HAP-1 (cell line): ENCODE results near the gene SERPINB8.

Experiments
- DNase-seq, 2 experiments: peaks; one replicate each; pipeline ENCODE4 v3.0.0-alpha.2; 2016 to 2020; ENCODE audit warnings: low spot score in 2 of 2
- H3K27me3 ChIP-seq: fragments of 250-450 bp; sonication (Bioruptor Pico); 2 replicates; pipeline ENCODE4 v1.5.1; 2020; ENCODE audit warnings: low read depth, mild to moderate bottlenecking, moderate library complexity
- H3K36me3 ChIP-seq: fragments of 250-450 bp; sonication (Bioruptor Pico); replicated peaks from 2 replicates; pipeline ENCODE4 v1.5.1; 2020; ENCODE audit warnings: mild to moderate bottlenecking
- H3K4me1 ChIP-seq: fragments of 250-450 bp; sonication (Bioruptor Pico); 2 replicates; pipeline ENCODE4 v1.5.1; 2020; ENCODE audit warnings: mild to moderate bottlenecking
- H3K4me3 ChIP-seq: fragments of 250-450 bp; sonication (Bioruptor Pico); 2 replicates; pipeline ENCODE4 v1.5.1; 2020; ENCODE audit warnings: mild to moderate bottlenecking, moderate library complexity
- H3K9me3 ChIP-seq: fragments of 250-450 bp; sonication (Bioruptor Pico); 2 replicates; pipeline ENCODE4 v1.5.1; 2020; ENCODE audit warnings: mild to moderate bottlenecking, moderate library complexity
- in situ Hi-C: fragments of 300-500 bp; cut with MboI; formaldehyde crosslinking; loops from 3 replicates; pipeline ENCODE4 v1.14.3; 2020; ENCODE audit warnings: low sequenced_read_pairs, inconsistent platforms, mixed read lengths

The SERPINB8 gene

GRCh38 chr18:64009305-64009704, 39.4 kb downstream of the SERPINB8 start:
- Histone ChIP-seq H3K9me3 (no peaks in the 10 kb centered on the region), H3K36me3 (no peaks in the 10 kb centered on the region), H3K4me3 (no peak overlapping the region), H3K4me1 (no peaks in the 10 kb centered on the region), H3K27me3 (no peaks in the 10 kb centered on the region)
- no peak for DNase-seq
- in situ Hi-C loops: no loop called here

GRCh38 chr18:64011513-64011912, 41.6 kb downstream of the SERPINB8 start:
- Histone ChIP-seq H3K27me3 (no peaks in the 10 kb centered on the region), H3K36me3 (no peaks in the 10 kb centered on the region), H3K9me3 (no peaks in the 10 kb centered on the region), H3K4me3 (no peak overlapping the region), H3K4me1 (no peaks in the 10 kb centered on the region)
- no peak for DNase-seq
- in situ Hi-C loops: no loop called here

GRCh38 chr18:64017870-64018269, 48.0 kb downstream of the SERPINB8 start:
- Histone ChIP-seq H3K4me3 (no peak overlapping the region), H3K36me3 (no peaks in the 10 kb centered on the region), H3K9me3 (no peaks in the 10 kb centered on the region), H3K27me3 (no peaks in the 10 kb centered on the region), H3K4me1 (no peaks in the 10 kb centered on the region)
- in situ Hi-C loops: no loop called here
- peak; percentile 18 to 60 for DNase-seq

GRCh38 chr18:64019922-64020756, 50.3 kb downstream of the SERPINB8 start:
- H3K27me3 ChIP-seq: no peaks in the 10 kb centered on the region
- in situ Hi-C loops: no loop called here
- no peak for DNase-seq
- H3K4me3 ChIP-seq: no peak overlapping the region
- no peaks in the 10 kb centered on the region for H3K36me3 ChIP-seq
- no peaks in the 10 kb centered on the region for H3K9me3 ChIP-seq
- H3K4me1 ChIP-seq: no peaks in the 10 kb centered on the region

- Histone ChIP-seq H3K4me1 (no peaks in the 10 kb centered on the region), H3K36me3 (no peaks in the 10 kb centered on the region), H3K4me3 (no peak overlapping the region), H3K27me3 (no peaks in the 10 kb centered on the region), H3K9me3 (no peaks in the 10 kb centered on the region)
- in situ Hi-C loops: no loop called here
- DNase-seq: no peak
Measured at GRCh38 chr18:64026350-64026749, 56.5 kb downstream of the SERPINB8 start.

- DNase-seq: no peak
- no peaks in the 10 kb centered on the region for H3K27me3 ChIP-seq
- H3K4me3 ChIP-seq: no peak overlapping the region
- H3K9me3 ChIP-seq: no peaks in the 10 kb centered on the region
- no peaks in the 10 kb centered on the region for H3K36me3 ChIP-seq
- no peaks in the 10 kb centered on the region for H3K4me1 ChIP-seq
- in situ Hi-C loops: no loop called here
Measured at GRCh38 chr18:64027931-64028695, 58.2 kb downstream of the SERPINB8 start.

- H3K4me3 ChIP-seq: no peak overlapping the region
- DNase-seq: no peak
- H3K4me1 ChIP-seq: no peaks in the 10 kb centered on the region
- in situ Hi-C loops: no loop called here
- no peaks in the 10 kb centered on the region for H3K9me3 ChIP-seq
- H3K27me3 ChIP-seq: no peaks in the 10 kb centered on the region
- no peaks in the 10 kb centered on the region for H3K36me3 ChIP-seq
Measured at GRCh38 chr18:64029096-64029495, 59.2 kb downstream of the SERPINB8 start.

GRCh38 chr18:64031411-64031810, 61.5 kb downstream of the SERPINB8 start:
- Histone ChIP-seq H3K27me3 (no peaks in the 10 kb centered on the region), H3K4me1 (no peaks in the 10 kb centered on the region), H3K36me3 (no peaks in the 10 kb centered on the region), H3K9me3 (no peaks in the 10 kb centered on the region), H3K4me3 (no peak overlapping the region)
- no peak for DNase-seq
- in situ Hi-C loops: no loop called here

GRCh38 chr18:64032312-64032711, 62.4 kb downstream of the SERPINB8 start:
- Histone ChIP-seq H3K4me3 (no peak overlapping the region), H3K36me3 (no peaks in the 10 kb centered on the region), H3K9me3 (no peaks in the 10 kb centered on the region), H3K27me3 (no peaks in the 10 kb centered on the region), H3K4me1 (no peaks in the 10 kb centered on the region)
- in situ Hi-C loops: no loop called here
- no peak for DNase-seq

GRCh38 chr18:64037812-64038414, 68.0 kb downstream of the SERPINB8 start:
- Histone ChIP-seq H3K9me3 (no peaks in the 10 kb centered on the region; the same call in 1 of the 2 replicates), H3K27me3 (no peaks in the 10 kb centered on the region), H3K4me1 (no peaks in the 10 kb centered on the region), H3K4me3 (no peak overlapping the region), H3K36me3 (no peaks in the 10 kb centered on the region)
- in situ Hi-C loops: no loop called here
- peak in 1 of 2 experiments; percentile 64 for DNase-seq
